Neural cell (in vitro differentiated cells): Measurements from ENCODE around the gene TRIM47. TPM values are rescaled to one million over a fixed set of nuclear protein-coding genes. Genes with fewer than 3 reads are reported as not detected.

Experiments
- H2AFZ ChIP-seq: fragments of 200-600, 300-800 bp; sonication (generic), shearing (Covaris generic); 2 replicates; pipeline ENCODE4 v1.6.0; 2014; ENCODE audit warnings: low read depth, mild to moderate bottlenecking, antibody characterized with exemption, low read length, moderate library complexity
- H3F3A ChIP-seq: fragments of 200-600 bp; shearing (Covaris generic); 2 replicates; pipeline ENCODE4 v1.6.1; 2016; ENCODE audit warnings: mild to moderate bottlenecking, moderate library complexity, mixed read lengths, antibody characterized with exemption, low read length; ENCODE audit not compliant: insufficient read depth, poor library complexity, severe bottlenecking
- H3K27ac ChIP-seq: fragments of 200-600, 300-800 bp; sonication (generic), shearing (Covaris generic); 2 replicates; pipeline ENCODE4 v1.5.1; 2014; ENCODE audit warnings: mild to moderate bottlenecking, low read length, moderate library complexity
- H3K27me3 ChIP-seq: fragments of 300-800, 200-600 bp; sonication (generic), shearing (Covaris generic); 2 replicates; pipeline ENCODE4 v1.6.0; 2014; ENCODE audit warnings: mild to moderate bottlenecking, low read depth, low read length, moderate library complexity; ENCODE audit not compliant: insufficient read depth
- H3K36me3 ChIP-seq: fragments of 300-800, 200-600 bp; sonication (generic), shearing (Covaris generic); 2 replicates; pipeline ENCODE4 v1.5.1; 2014; ENCODE audit warnings: mild to moderate bottlenecking, antibody characterized with exemption, low read length, moderate library complexity; ENCODE audit not compliant: insufficient read depth
- H3K4me2 ChIP-seq: fragments of 300-800, 200-600 bp; sonication (generic), shearing (Covaris generic); 2 replicates; pipeline ENCODE4 v1.6.0; 2014; ENCODE audit warnings: mild to moderate bottlenecking, low read length
- H3K4me3 ChIP-seq: fragments of 300-800, 200-600 bp; sonication (generic), shearing (Covaris generic); 2 replicates; pipeline ENCODE4 v1.5.1; 2014; ENCODE audit warnings: mild to moderate bottlenecking, low read length, moderate library complexity
- H3K79me2 ChIP-seq: fragments of 200-600 bp; shearing (Covaris generic); replicated peaks from 2 replicates; pipeline ENCODE4 v1.6.0; 2014; ENCODE audit warnings: mild to moderate bottlenecking, low read length, moderate library complexity; ENCODE audit not compliant: insufficient read depth
- H3K9ac ChIP-seq: fragments of 300-800, 200-600 bp; sonication (generic), shearing (Covaris generic); 2 replicates; pipeline ENCODE4 v1.6.1; 2016; ENCODE audit warnings: mild to moderate bottlenecking, low read length, mixed read lengths
- H3K9me2 ChIP-seq: fragments of 200-600 bp; shearing (Covaris generic); 2 replicates; pipeline ENCODE4 v1.6.1; 2016; ENCODE audit warnings: mild to moderate bottlenecking, low read length, mixed read lengths; ENCODE audit not compliant: insufficient read depth
- H3K9me3 ChIP-seq: fragments of 200-600, 300-800 bp; sonication (generic), shearing (Covaris generic); 2 replicates; pipeline ENCODE4 v1.6.1; 2016; ENCODE audit warnings: mild to moderate bottlenecking, mixed run types, low read length, moderate library complexity, mixed read lengths
- H4K20me1 ChIP-seq: fragments of 200-600 bp; shearing (Covaris generic); 2 replicates; pipeline ENCODE4 v1.6.1; 2016; ENCODE audit warnings: mild to moderate bottlenecking, mixed run types; ENCODE audit not compliant: insufficient read depth
- CTCF ChIP-seq: fragments of 450-650 bp; IDR thresholded peaks from 2 replicates; pipeline ENCODE4 v1.5.1; 2014; ENCODE audit warnings: antibody characterized with exemption, mild to moderate bottlenecking, moderate library complexity; ENCODE audit not compliant: poor library complexity, severe bottlenecking
- EP300 ChIP-seq: fragments of 450-650 bp; conservative IDR thresholded peaks from 2 replicates; pipeline ENCODE4 v1.6.1; 2014; ENCODE audit warnings: antibody characterized with exemption, mild to moderate bottlenecking, moderate library complexity; ENCODE audit not compliant: poor library complexity, severe bottlenecking
- EZH2 ChIP-seq: fragments of 200-600, 300-800 bp; shearing (Covaris generic), sonication (generic); IDR thresholded peaks from 2 replicates; pipeline ENCODE4 v1.6.1; 2014; ENCODE audit warnings: antibody characterized with exemption, low read length, borderline replicate concordance, mild to moderate bottlenecking; ENCODE audit not compliant: insufficient read depth, poor library complexity, severe bottlenecking
- MXI1 ChIP-seq: fragments of 450-650 bp; conservative IDR thresholded peaks from 2 replicates; pipeline ENCODE4 v1.6.1; 2014; ENCODE audit warnings: antibody characterized with exemption, mild to moderate bottlenecking; ENCODE audit not compliant: poor library complexity, severe bottlenecking
- POLR2AphosphoS5 ChIP-seq: IDR thresholded peaks from 2 replicates; pipeline ENCODE4 v1.6.1; 2012
- RAD21 ChIP-seq: fragments of 450-650 bp; conservative IDR thresholded peaks from 2 replicates; pipeline ENCODE4 v1.6.1; 2014; ENCODE audit warnings: antibody characterized with exemption, mild to moderate bottlenecking, moderate library complexity
- REST ChIP-seq: IDR thresholded peaks from 2 replicates; pipeline ENCODE4 v1.6.1; 2012; ENCODE audit warnings: borderline replicate concordance
- SMC3 ChIP-seq: fragments of 450-650 bp; conservative IDR thresholded peaks from 2 replicates; pipeline ENCODE4 v1.6.1; 2014; ENCODE audit warnings: antibody characterized with exemption, mild to moderate bottlenecking, moderate library complexity; ENCODE audit not compliant: poor library complexity
- TAF1 ChIP-seq: IDR thresholded peaks from 2 replicates; pipeline ENCODE4 v1.6.1; 2012; ENCODE audit warnings: low read depth
- polyA plus RNA-seq: library from polyadenylated mRNA; depleted of rRNA; stranded (reverse); fragments of >200 nt; gene quantifications from 2 replicates; pipeline ENCODE4 v1.2.3, GENCODE V29; 2014

The TRIM47 gene
- polyA plus RNA-seq, 1 donor from 2014 or later = 0.67 TPM

- Histone ChIP-seq H3K9me2 (no peaks in the 10 kb centered on the region), H3K27me3 (no peaks in the 10 kb centered on the region), H3K4me3 (no peak overlapping the region), H3K27ac (no peak overlapping the region), H3K9ac (no peak overlapping the region), H3K79me2 (peaks cover 4% of the 10 kb centered on the region), H4K20me1 (no peaks in the 10 kb centered on the region), H3F3A (no peaks in the 10 kb centered on the region), H3K9me3 (no peaks in the 10 kb centered on the region), H3K4me2 (no peak overlapping the region), H3K36me3 (no peaks in the 10 kb centered on the region), H2AFZ (no peak overlapping the region)
- TF ChIP-seq RAD21 (no peak), CTCF (no peak), REST (no peak), MXI1 (no peak), POLR2AphosphoS5 (no peak), SMC3 (no peak), EP300 (no peak), TAF1 (no peak), EZH2 (no peak)
Observed at GRCh38 chr17:75849279-75849646, 29.1 kb downstream of the TRIM47 start.

- Histone ChIP-seq H3K9me2 (no peaks in the 10 kb centered on the region), H3F3A (no peaks in the 10 kb centered on the region), H3K4me2 (no peak overlapping the region), H3K36me3 (no peaks in the 10 kb centered on the region), H3K27ac (no peak overlapping the region), H2AFZ (no peak overlapping the region), H3K9me3 (no peaks in the 10 kb centered on the region), H4K20me1 (no peaks in the 10 kb centered on the region), H3K27me3 (no peaks in the 10 kb centered on the region), H3K79me2 (no peaks in the 10 kb centered on the region), H3K4me3 (no peak overlapping the region), H3K9ac (no peak overlapping the region)
- TF ChIP-seq CTCF (peak; percentile 47), MXI1 (no peak)
Observed at GRCh38 chr17:75848523-75849278, 29.7 kb downstream of the TRIM47 start.
